Thyroid gland (tissue), 4 donors: ENCODE results near the gene CSTF2.

Experiments used
- CTCF ChIP-seq, 6 experiments: fragments of 200-600 bp in 3 of 6; fragments of 450-650 bp in 3 of 6; sonication (generic) in 3 of 6; IDR thresholded peaks; one replicate each; pipeline ENCODE4 v1.5.1; 2016 to 2019; ENCODE audit warnings: antibody characterized with exemption in 6 of 6, mild to moderate bottlenecking in 2 of 6, inconsistent platforms in 1 of 6, moderate library complexity in 1 of 6
- POLR2A ChIP-seq, 2 donors: fragments of 450-650 bp; IDR thresholded peaks; one replicate each; pipeline ENCODE4 v1.6.1; 2017; ENCODE audit warnings: antibody characterized with exemption in 2 of 2, mild to moderate bottlenecking in 2 of 2, moderate library complexity in 1 of 2

- TF ChIP-seq CTCF (IDR thresholded peaks at IDR 0.05) (no peak), POLR2A (IDR thresholded peaks at IDR 0.05) (no peak)
Measured at GRCh38 chrX:100880368-100880767, 60.2 kb downstream of the CSTF2 start.
